HEK293 (cell line): ENCODE measurements around the gene CLCA1.

Source experiments
- CTCF ChIA-PET: fragments of 350-600 bp; formaldehyde crosslinking; extraction: SDS; loops from one replicate; lab custom pipeline; 2021; ENCODE audit warnings: antibody characterized with exemption; lab: Yijun Ruan, JAX
- POLR2A ChIA-PET: fragments of 300-600 bp; formaldehyde crosslinking; extraction: SDS; loops from one replicate; lab custom pipeline; 2020; ENCODE audit warnings: antibody characterized with exemption, inconsistent platforms; lab: Yijun Ruan, JAX
- H3K27ac ChIP-seq: fragments of 200-500 bp; sonication (Bioruptor generic); 2 replicates; pipeline ENCODE4 v1.5.1; 2014; ENCODE audit warnings: low read depth, low read length, control low read depth, inconsistent platforms; ENCODE audit errors: extremely low read depth
- H3K36me3 ChIP-seq, 2 experiments: fragments of 200-500 bp in 1 of 2; sonication (Bioruptor generic) in 1 of 2; 1 replicate in 1 of 2; 2 replicates in 1 of 2; pipeline ENCODE4 v1.5.1; 2014 to 2017; ENCODE audit warnings: inconsistent platforms in 2 of 2, low read length in 2 of 2; ENCODE audit not compliant: control insufficient read depth in 2 of 2, insufficient read depth in 1 of 2
- H3K4me1 ChIP-seq: fragments of 200-500 bp; sonication (Bioruptor generic); 2 replicates; pipeline ENCODE4 v1.5.1; 2014; ENCODE audit warnings: mild to moderate bottlenecking, low read length, inconsistent platforms; ENCODE audit not compliant: control insufficient read depth, insufficient read depth
- H3K4me3 ChIP-seq: 2 replicates; pipeline ENCODE4 v1.5.1; 2011; ENCODE audit warnings: low read depth, mild to moderate bottlenecking, control low read depth, low read length, moderate library complexity
- H3K9me3 ChIP-seq: fragments of 200-500 bp; sonication (Bioruptor generic); 2 replicates; pipeline ENCODE4 v1.5.1; 2014; ENCODE audit warnings: low read depth, low read length, inconsistent platforms; ENCODE audit not compliant: control insufficient read depth, insufficient read depth
- EGR2 ChIP-seq: fragments of 450-650 bp; formaldehyde crosslinking; IDR thresholded peaks from 2 replicates; pipeline ENCODE4 v1.5.1; 2016; ENCODE audit warnings: low read depth, missing biosample characterization, missing genetic modification characterization
- GLIS1 ChIP-seq: fragments of 450-650 bp; formaldehyde crosslinking; IDR thresholded peaks from 2 replicates; pipeline ENCODE4 v1.5.1; 2016; ENCODE audit warnings: missing biosample characterization, missing genetic modification characterization
- KLF8 ChIP-seq: fragments of 450-650 bp; formaldehyde crosslinking; IDR thresholded peaks from 2 replicates; pipeline ENCODE4 v1.5.1; 2016; ENCODE audit warnings: missing biosample characterization, missing genetic modification characterization
- MYNN ChIP-seq: fragments of 450-650 bp; formaldehyde crosslinking; IDR thresholded peaks from 2 replicates; pipeline ENCODE4 v1.5.1; 2016; ENCODE audit warnings: missing biosample characterization, missing genetic modification characterization, borderline replicate concordance
- REST ChIP-seq: fragments of 450-650 bp; formaldehyde crosslinking; IDR thresholded peaks from 2 replicates; pipeline ENCODE4 v1.5.1; 2016; ENCODE audit warnings: missing biosample characterization, missing genetic modification characterization
- TCF7L2 ChIP-seq: IDR thresholded peaks from 2 replicates; pipeline ENCODE4 v1.6.1; 2011; ENCODE audit warnings: low read depth, mild to moderate bottlenecking, inconsistent platforms, low read length, moderate library complexity, borderline replicate concordance
- ZBTB11 ChIP-seq: fragments of 450-650 bp; formaldehyde crosslinking; conservative IDR thresholded peaks from 2 replicates; pipeline ENCODE4 v1.5.1; 2016; ENCODE audit warnings: low read depth, missing biosample characterization, missing genetic modification characterization
- ZFP3 ChIP-seq: fragments of 450-650 bp; formaldehyde crosslinking; IDR thresholded peaks from 2 replicates; pipeline ENCODE4 v1.5.1; 2016; ENCODE audit warnings: low read depth, missing biosample characterization, missing genetic modification characterization
- ZNF132 ChIP-seq: fragments of 450-650 bp; formaldehyde crosslinking; IDR thresholded peaks from 2 replicates; pipeline ENCODE4 v1.5.1; 2017; ENCODE audit warnings: missing biosample characterization, missing genetic modification characterization, borderline replicate concordance
- ZNF140 ChIP-seq: fragments of 450-650 bp; formaldehyde crosslinking; IDR thresholded peaks from 2 replicates; pipeline ENCODE4 v1.5.1; 2016; ENCODE audit warnings: missing biosample characterization, missing genetic modification characterization
- ZNF16 ChIP-seq: fragments of 450-650 bp; formaldehyde crosslinking; IDR thresholded peaks from 2 replicates; pipeline ENCODE4 v1.5.1; 2016; ENCODE audit warnings: low read depth, missing biosample characterization, missing genetic modification characterization
- ZNF19 ChIP-seq: fragments of 450-650 bp; formaldehyde crosslinking; IDR thresholded peaks from 2 replicates; pipeline ENCODE4; 2016; ENCODE audit warnings: missing biosample characterization, missing genetic modification characterization, low read depth
- ZNF202 ChIP-seq: fragments of 450-650 bp; formaldehyde crosslinking; IDR thresholded peaks from 2 replicates; pipeline ENCODE4 v1.5.1; 2016; ENCODE audit warnings: missing biosample characterization, missing genetic modification characterization, borderline replicate concordance
- ZNF394 ChIP-seq: fragments of 450-650 bp; formaldehyde crosslinking; IDR thresholded peaks from 2 replicates; pipeline ENCODE4 v1.5.1; 2016; ENCODE audit warnings: missing biosample characterization, missing genetic modification characterization, mild to moderate bottlenecking, moderate library complexity, borderline replicate concordance
- ZNF433 ChIP-seq: fragments of 450-650 bp; formaldehyde crosslinking; IDR thresholded peaks from 2 replicates; pipeline ENCODE4 v1.5.1; 2016; ENCODE audit warnings: missing biosample characterization, missing genetic modification characterization, low read depth
- ZNF488 ChIP-seq: fragments of 450-650 bp; formaldehyde crosslinking; IDR thresholded peaks from 2 replicates; pipeline ENCODE4 v1.5.1; 2016; ENCODE audit warnings: missing biosample characterization, missing genetic modification characterization
- ZNF561 ChIP-seq: fragments of 450-650 bp; IDR thresholded peaks from 2 replicates; pipeline ENCODE4 v1.5.1; 2018; ENCODE audit warnings: missing biosample characterization, missing genetic modification characterization, borderline replicate concordance
- ZNF626 ChIP-seq: fragments of 450-650 bp; sonication (Bioruptor Pico); formaldehyde crosslinking; IDR thresholded peaks from 2 replicates; pipeline ENCODE4 v1.5.1; 2018; ENCODE audit warnings: missing biosample characterization, missing genetic modification characterization, inconsistent platforms
- ZNF654 ChIP-seq: fragments of 450-650 bp; formaldehyde crosslinking; IDR thresholded peaks from 2 replicates; pipeline ENCODE4 v1.5.1; 2016; ENCODE audit warnings: low read depth, missing biosample characterization, missing genetic modification characterization
- ZNF660 ChIP-seq: fragments of 450-650 bp; IDR thresholded peaks from 2 replicates; pipeline ENCODE4 v1.5.1; 2018; ENCODE audit warnings: missing biosample characterization, mild to moderate bottlenecking, missing genetic modification characterization
- ZNF664 ChIP-seq: fragments of 450-650 bp; formaldehyde crosslinking; IDR thresholded peaks from 2 replicates; pipeline ENCODE4 v1.5.1; 2016; ENCODE audit warnings: missing biosample characterization, missing genetic modification characterization
- ZSCAN23 ChIP-seq: fragments of 450-650 bp; formaldehyde crosslinking; IDR thresholded peaks from 2 replicates; pipeline ENCODE4 v1.5.1; 2016; ENCODE audit warnings: missing biosample characterization, missing genetic modification characterization
- TF ChIP-seq, protein P1 (sequence below): fragments of 450-650 bp; formaldehyde crosslinking; IDR thresholded peaks from 2 replicates; pipeline ENCODE4 v1.5.1; 2016; ENCODE audit warnings: missing biosample characterization, missing genetic modification characterization

The CLCA1 gene

DNA sequence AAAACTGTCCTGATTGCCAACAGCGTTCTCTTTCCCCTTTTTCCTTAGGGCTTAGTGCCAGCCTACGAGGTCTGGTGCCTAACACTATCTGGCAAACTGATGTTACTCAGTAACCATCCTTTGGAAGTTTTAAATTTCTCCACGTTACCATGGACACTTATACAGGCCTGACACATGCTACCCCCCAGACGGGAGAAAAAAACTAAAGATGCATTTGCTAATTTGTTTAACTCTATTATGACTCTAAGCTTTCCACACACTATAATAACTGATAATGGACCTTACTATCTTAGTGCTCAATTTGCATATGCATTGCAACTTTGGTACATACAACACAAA, 36.8 kb downstream of the CLCA1 start:
- H3K27ac ChIP-seq: no peak overlapping the region
- TF ChIP-seq ZNF433 (tag by site-specific recombination) (no peak), ZNF16 (tag by site-specific recombination) (no peak), ZBTB11 (tag by site-specific recombination) (no peak), GLIS1 (tag by site-specific recombination) (no peak), ZNF19 (tag by site-specific recombination) (no peak), ZNF140 (no peak), ZSCAN23 (tag by site-specific recombination) (no peak)
- TF ChIP-seq, all 188 proteins: peak for 0
- Histone ChIP-seq H3K4me3 (no peak overlapping the region), H3K4me1 (no peaks in the 10 kb centered on the region), H3K9me3 (no peaks in the 10 kb centered on the region), H3K36me3 (no peaks in the 10 kb centered on the region)
- ChIA-PET CTCF (interaction anchor here (0.6 to 1.2 kb wide), 5 partner anchors 11 to 125 kb away, joined by 3 to 6 read pairs (median 4); no protein-coding TSS in a partner anchor), POLR2A (no interaction called here)

DNA sequence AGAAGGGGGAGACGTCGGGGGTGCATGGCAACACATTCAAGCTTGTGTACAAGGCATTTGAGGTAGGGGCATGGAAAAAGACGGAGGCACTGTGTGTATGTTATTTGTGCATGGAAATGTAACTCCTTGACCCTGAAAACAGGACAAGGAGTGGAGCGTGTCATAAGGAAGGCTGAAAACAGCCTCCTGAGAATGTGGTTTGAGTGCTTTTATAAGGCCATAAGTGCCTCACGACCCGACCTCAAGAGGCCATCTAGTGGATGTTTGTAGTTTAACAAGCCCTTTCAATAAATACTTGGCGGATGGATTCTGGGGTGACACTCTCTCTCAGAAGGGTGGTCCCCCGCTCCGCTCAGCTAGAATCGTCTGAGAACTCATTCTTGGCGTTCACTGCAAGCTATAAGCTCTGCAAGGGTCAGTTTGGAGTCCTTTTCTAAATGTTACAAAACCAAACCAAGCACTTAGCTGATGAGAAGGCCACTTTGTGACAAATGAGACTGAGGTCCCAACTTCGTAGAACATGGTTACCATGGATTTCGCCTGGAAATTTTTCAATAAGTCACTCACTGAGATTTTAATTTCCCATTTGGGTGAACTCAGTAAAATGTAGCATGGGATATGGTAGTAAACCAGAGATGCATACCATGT, 39.3 kb downstream of the CLCA1 start:
- no peak overlapping the region for H3K4me3 ChIP-seq
- H3K36me3 ChIP-seq: no peaks in the 10 kb centered on the region
- TF ChIP-seq ZFP3: no peak
- no peak for TF ChIP-seq KLF8 (tag by site-specific recombination)
- TF ChIP-seq ZNF394 (tag by site-specific recombination): no peak
- peak; percentile 31; the same call in 1 of the 2 replicates for TF ChIP-seq ZNF654 (tag by site-specific recombination)
- TF ChIP-seq ZNF561 (tag by site-specific recombination): no peak
- ChIA-PET POLR2A (no interaction called here), CTCF (interaction anchor here (0.6 to 3.4 kb wide), 12 partner anchors 9 to 210 kb away, joined by 3 to 19 read pairs (median 4); no protein-coding TSS in a partner anchor)
- no peak overlapping the region for H3K27ac ChIP-seq
- H3K9me3 ChIP-seq: no peaks in the 10 kb centered on the region
- H3K4me1 ChIP-seq: no peaks in the 10 kb centered on the region

DNA sequence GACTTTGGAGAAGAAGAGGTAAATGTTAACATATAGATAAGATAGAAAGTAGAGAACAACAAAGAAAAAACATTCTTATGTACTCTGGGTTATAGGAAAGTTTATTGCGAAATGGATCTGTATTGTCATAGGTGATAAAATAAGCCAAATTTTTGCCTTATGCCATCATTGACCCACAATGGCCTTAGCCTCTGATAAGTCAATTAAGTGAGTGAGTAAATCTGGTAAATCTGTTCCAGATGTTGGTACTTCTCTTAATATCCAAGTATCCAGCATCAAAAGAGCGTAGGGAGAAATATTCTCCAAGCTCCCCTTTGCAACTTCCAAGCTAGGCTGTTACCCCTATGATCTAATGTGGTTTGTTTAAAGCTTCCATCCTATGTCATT, 39.8 kb downstream of the CLCA1 start:
- ChIA-PET POLR2A (no interaction called here), CTCF (interaction anchor here (0.9 to 3.4 kb wide), 8 partner anchors 9 to 128 kb away, joined by 3 to 19 read pairs (median 8); no protein-coding TSS in a partner anchor)
- Histone ChIP-seq H3K4me1 (no peaks in the 10 kb centered on the region), H3K9me3 (no peaks in the 10 kb centered on the region), H3K4me3 (no peak overlapping the region), H3K27ac (no peak overlapping the region), H3K36me3 (no peaks in the 10 kb centered on the region)
- TF ChIP-seq TCF7L2 (no peak), REST (tag by site-specific recombination) (no peak), ZNF202 (tag by site-specific recombination) (no peak), ZNF664 (tag by site-specific recombination) (no peak), EGR2 (tag by site-specific recombination) (no peak), ZNF660 (tag by site-specific recombination) (no peak), ZNF488 (no peak), MYNN (tag by site-specific recombination) (no peak), ZNF626 (tag by site-specific recombination) (no peak), ZNF132 (tag by site-specific recombination) (no peak)
- TF ChIP-seq, protein P1, sequence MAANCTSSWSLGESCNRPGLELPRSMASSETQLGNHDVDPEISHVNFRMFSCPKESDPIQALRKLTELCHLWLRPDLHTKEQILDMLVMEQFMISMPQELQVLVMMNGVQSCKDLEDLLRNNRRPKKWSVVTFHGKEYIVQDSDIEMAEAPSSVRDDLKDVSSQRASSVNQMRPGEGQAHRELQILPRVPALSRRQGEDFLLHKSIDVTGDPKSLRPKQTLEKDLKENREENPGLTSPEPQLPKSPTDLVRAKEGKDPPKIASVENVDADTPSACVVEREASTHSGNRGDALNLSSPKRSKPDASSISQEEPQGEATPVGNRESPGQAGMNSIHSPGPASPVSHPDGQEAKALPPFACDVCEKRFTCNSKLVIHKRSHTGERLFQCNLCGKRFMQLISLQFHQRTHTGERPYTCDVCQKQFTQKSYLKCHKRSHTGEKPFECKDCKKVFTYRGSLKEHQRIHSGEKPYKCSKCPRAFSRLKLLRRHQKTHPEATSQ (tag by site-specific recombination): no peak
